ENCODE results near the gene ZNF512B.

GRCh38 chr20:63966172-63966943, 3.4 kb downstream of the ZNF512B start:
- TF ChIP-seq POLR2A (IDR thresholded peaks at IDR 0.05; ENCODE audit: borderline replicate concordance, extremely low read depth, insufficient read depth, insufficient read length) (no peak), CTCF (IDR thresholded peaks at IDR 0.05 in 2 of 3, conservative IDR thresholded peaks at IDR 0.05 in 1 of 3; ENCODE audit: borderline replicate concordance in 1 of 3, insufficient read depth in 1 of 3, low read depth in 2 of 3, low read length in 2 of 3) (no peak), MAX (IDR thresholded peaks at IDR 0.05) (no peak), TCF7L2 (IDR thresholded peaks at IDR 0.05; ENCODE audit: borderline replicate concordance, extremely low read depth, insufficient read depth, insufficient read length) (no peak), EZH2 (IDR thresholded peaks at IDR 0.05) (no peak), ZFX (IDR thresholded peaks at IDR 0.05) (no peak), SRF (IDR thresholded peaks at IDR 0.05; ENCODE audit: low read depth) (no peak), POLR2AphosphoS5 (IDR thresholded peaks at IDR 0.05; ENCODE audit: low read depth, low read length) (no peak), CBX3 (IDR thresholded peaks at IDR 0.05; ENCODE audit: low read depth) (no peak), ATF3 (IDR thresholded peaks at IDR 0.05) (no peak), ZNF274 (IDR thresholded peaks at IDR 0.05; ENCODE audit: low read depth, low read length) (no peak)

All from HCT116 (cell line).